ENCODE data around the gene ZFAND2B.

The ZFAND2B gene

GRCh38 chr2:219206328-219207133 is at the start of gene ZFAND2B:
TSS of gene ZFAND2B (plus strand) at chr2:219206782. CDS start at chr2:219206988, 206 bp downstream.
- DNase-seq (ENCODE audit: low spot score) (peak; percentile 81), FAIRE-seq (no peak)

- no peak for FAIRE-seq
- DNase-seq (ENCODE audit: low spot score): no peak
These were observed 49.2 kb upstream of the ZFAND2B start for GRCh38 chr2:219157396-219157795.

- DNase-seq (ENCODE audit: low spot score) (no peak), FAIRE-seq (no peak)
These were observed 48.6 kb upstream of the ZFAND2B start for GRCh38 chr2:219158025-219158424.

- DNase-seq (ENCODE audit: low spot score): no peak
These were observed 48.0 kb upstream of the ZFAND2B start for GRCh38 chr2:219158586-219158985.

GRCh38 chr2:219159771-219160185 is 46.8 kb upstream of the ZFAND2B start:
- DNase-seq (ENCODE audit: low spot score) (no peak), FAIRE-seq (no peak)

More at GRCh38 chr2:219158586-219158985, 48.0 kb upstream of the ZFAND2B start:
- FAIRE-seq: no peak

- peak; percentile 86 for DNase-seq (ENCODE audit: low spot score)
- peak; percentile 62 for FAIRE-seq
These were observed 46.2 kb upstream of the ZFAND2B start, which contains the start of gene NHEJ1 for GRCh38 chr2:219160186-219161017. TSS of gene NHEJ1 (minus strand) at chr2:219160815. CDS start at chr2:219158362, 2,453 bp downstream.

GRCh38 chr2:219161097-219161496 is 45.5 kb upstream of the ZFAND2B start:
- FAIRE-seq: no peak
- DNase-seq (ENCODE audit: low spot score): no peak

- DNase-seq (ENCODE audit: low spot score): no peak
- FAIRE-seq: no peak
These were observed 43.4 kb upstream of the ZFAND2B start for GRCh38 chr2:219163156-219163555.

- no peak for DNase-seq (ENCODE audit: low spot score)
- FAIRE-seq: no peak
These were observed 41.3 kb upstream of the ZFAND2B start for GRCh38 chr2:219165058-219165911.

- no peak for FAIRE-seq
- no peak for DNase-seq (ENCODE audit: low spot score)
These were observed 38.6 kb upstream of the ZFAND2B start for GRCh38 chr2:219167997-219168396.

- FAIRE-seq (no peak), DNase-seq (ENCODE audit: low spot score) (no peak)
These were observed 38.1 kb upstream of the ZFAND2B start for GRCh38 chr2:219168526-219168925.

- DNase-seq (ENCODE audit: low spot score): no peak
- FAIRE-seq: no peak
These were observed 37.6 kb upstream of the ZFAND2B start for GRCh38 chr2:219168932-219169331.

GRCh38 chr2:219169930-219170654 is 36.5 kb upstream of the ZFAND2B start, which contains the start of gene SLC23A3:
TSS of gene SLC23A3 (minus strand) at chr2:219170029. CDS start at chr2:219169984, 45 bp downstream.
- DNase-seq (ENCODE audit: low spot score) (no peak), FAIRE-seq (no peak)

- FAIRE-seq (no peak), DNase-seq (ENCODE audit: low spot score) (peak; percentile 54)
These were observed 35.3 kb upstream of the ZFAND2B start for GRCh38 chr2:219171231-219171651.

GRCh38 chr2:219172231-219173154 is 34.1 kb upstream of the ZFAND2B start:
- DNase-seq (ENCODE audit: low spot score) (no peak), FAIRE-seq (no peak)

GRCh38 chr2:219173176-219173575 is 33.4 kb upstream of the ZFAND2B start:
- no peak for FAIRE-seq

GRCh38 chr2:219174146-219174545 is 32.4 kb upstream of the ZFAND2B start:
- peak; percentile 37 for DNase-seq (ENCODE audit: low spot score)
- FAIRE-seq: no peak

More at GRCh38 chr2:219173176-219173575, 33.4 kb upstream of the ZFAND2B start:
- no peak for DNase-seq (ENCODE audit: low spot score)

- DNase-seq (ENCODE audit: low spot score): no peak
- FAIRE-seq: no peak
These were observed 31.8 kb upstream of the ZFAND2B start for GRCh38 chr2:219174801-219175200.

GRCh38 chr2:219175486-219175885 is 31.1 kb upstream of the ZFAND2B start:
- FAIRE-seq: no peak
- DNase-seq (ENCODE audit: low spot score): no peak

Data from RCC 7860 (cell line).